ENCODE results near the gene MSL1.

Gene MSL1

DNA sequence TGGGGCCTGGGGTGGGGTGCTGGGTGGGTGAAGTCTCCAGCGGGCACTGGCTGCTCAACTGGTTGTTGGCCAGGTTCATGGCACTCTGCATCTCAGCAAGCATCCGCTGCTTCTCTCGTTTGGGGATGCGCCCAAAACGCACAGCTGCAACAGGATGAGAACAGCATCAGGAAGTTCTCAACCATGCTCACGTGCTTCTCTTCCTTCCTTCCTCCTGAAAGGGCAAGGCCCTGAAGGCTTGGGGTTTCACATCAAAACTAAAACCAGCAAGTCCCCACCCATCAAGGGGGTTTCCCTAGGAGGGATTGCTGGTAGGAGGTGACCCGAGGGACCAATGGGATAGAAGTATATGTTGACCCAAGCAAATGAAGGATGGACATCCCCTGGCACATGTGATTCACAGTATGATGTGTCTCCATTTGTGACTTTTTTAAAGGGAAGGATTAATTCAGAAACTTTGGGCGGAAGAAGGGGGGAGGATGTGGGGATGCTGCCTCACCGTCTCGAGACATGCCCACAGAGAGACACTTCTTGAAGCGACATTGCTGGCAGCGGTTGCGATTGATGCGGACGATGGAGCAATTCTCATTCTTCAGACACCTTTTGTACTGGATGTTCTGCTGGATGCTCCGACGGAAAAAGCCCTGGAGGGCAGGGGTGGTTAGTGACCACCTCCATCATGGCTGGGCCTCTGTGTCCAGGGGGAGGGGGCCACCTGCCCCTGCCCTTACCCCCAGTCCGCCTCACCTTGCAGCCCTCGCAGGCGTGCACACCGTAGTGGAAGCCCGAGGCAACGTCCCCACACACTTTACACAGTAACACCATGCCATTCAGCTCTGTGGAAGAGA is 25.6 kb upstream of the MSL1 start:
- DNase-seq (ENCODE audit: low spot score) = peak; percentile 95
- in situ Hi-C loops (cut with MboI; ENCODE audit: low pct_unique_long_range_greater_than_20kb, low sequenced_read_pairs, unreplicated experiment) = no loop called here
- no peak for TF ChIP-seq CTCF (IDR thresholded peaks at IDR 0.05; ENCODE audit: extremely low read depth, insufficient read depth, missing control alignments)

GRCh38 chr17:40097087-40097486 is 24.7 kb upstream of the MSL1 start:
- DNase-seq (ENCODE audit: low spot score) = no peak
- TF ChIP-seq CTCF (IDR thresholded peaks at IDR 0.05; ENCODE audit: extremely low read depth, insufficient read depth, missing control alignments) = no peak
- in situ Hi-C loops (cut with MboI; ENCODE audit: low pct_unique_long_range_greater_than_20kb, low sequenced_read_pairs, unreplicated experiment) = no loop called here

GRCh38 chr17:40097931-40098845 is 23.6 kb upstream of the MSL1 start:
- DNase-seq (ENCODE audit: low spot score) = no peak
- in situ Hi-C loops (cut with MboI; ENCODE audit: low pct_unique_long_range_greater_than_20kb, low sequenced_read_pairs, unreplicated experiment) = no loop called here
- no peak for TF ChIP-seq CTCF (IDR thresholded peaks at IDR 0.05; ENCODE audit: extremely low read depth, insufficient read depth, missing control alignments)

DNA sequence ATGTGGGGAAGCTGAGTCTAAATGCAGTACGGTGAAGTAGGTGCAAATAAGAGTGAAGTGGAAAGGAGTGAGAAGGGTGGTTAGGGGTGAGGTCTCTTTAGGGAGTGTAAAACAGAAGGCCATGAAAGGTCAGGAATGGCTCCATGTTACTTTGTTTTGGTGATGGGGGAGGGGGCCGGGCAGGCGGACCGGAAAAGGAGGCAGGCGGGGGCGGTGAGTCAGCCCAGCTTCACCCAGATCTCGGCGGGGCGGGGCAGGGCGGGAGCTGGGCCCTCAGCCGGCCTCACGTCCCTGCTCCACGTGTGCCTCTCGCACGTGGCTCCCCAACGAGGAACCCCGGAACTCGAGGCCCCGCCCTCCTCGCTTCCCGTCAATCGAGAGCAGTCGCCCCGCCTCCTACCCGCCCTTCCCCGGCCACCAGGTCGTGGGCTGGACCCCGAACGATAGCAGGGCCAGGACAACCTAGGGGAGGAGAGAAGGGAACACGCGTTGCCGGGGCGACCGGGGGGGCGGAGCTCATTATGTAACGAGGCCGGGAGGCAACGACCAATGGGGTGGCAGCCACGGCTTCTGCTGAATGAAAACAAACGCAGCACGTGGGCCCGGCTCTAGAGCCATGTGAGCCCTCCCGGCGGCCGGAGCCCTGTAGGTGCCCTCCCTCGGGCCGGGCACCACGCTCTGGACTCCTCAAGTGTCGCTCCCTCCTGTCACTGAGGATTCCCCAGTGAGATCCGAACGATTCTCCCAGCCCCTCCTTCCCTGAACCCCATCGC is 22.7 kb upstream of the MSL1 start:
- in situ Hi-C loops (cut with MboI; ENCODE audit: low pct_unique_long_range_greater_than_20kb, low sequenced_read_pairs, unreplicated experiment) = no loop called here
- DNase-seq (ENCODE audit: low spot score) = peak; percentile 92
- TF ChIP-seq CTCF (IDR thresholded peaks at IDR 0.05; ENCODE audit: extremely low read depth, insufficient read depth, missing control alignments) = no peak

- in situ Hi-C loops (cut with MboI; ENCODE audit: low pct_unique_long_range_greater_than_20kb, low sequenced_read_pairs, unreplicated experiment) = no loop called here
- TF ChIP-seq CTCF (IDR thresholded peaks at IDR 0.05; ENCODE audit: extremely low read depth, insufficient read depth, missing control alignments) = no peak
- DNase-seq (ENCODE audit: low spot score) = no peak
Observed at GRCh38 chr17:40099619-40100418, 22.0 kb upstream of the MSL1 start.

DNA sequence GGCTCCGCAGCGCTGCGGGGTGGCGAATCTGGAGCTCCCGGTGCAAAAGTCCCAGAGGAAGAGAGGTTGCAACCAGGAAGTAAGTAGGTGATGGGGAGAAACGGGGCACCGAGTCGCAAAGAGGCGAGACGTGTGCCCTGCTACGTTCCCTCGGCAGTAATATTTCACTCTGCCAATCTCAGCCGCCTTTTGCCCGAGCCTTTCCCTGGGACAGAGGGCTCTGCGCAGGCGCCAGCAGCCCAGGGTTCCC is 21.4 kb upstream of the MSL1 start, which contains the start of gene NR1D1:
Gene NR1D1, minus strand, starts transcription at position 171 of the 250 bp plus-strand sequence. CDS start 495 bp downstream, outside the sequence.
- in situ Hi-C loops (cut with MboI; ENCODE audit: low pct_unique_long_range_greater_than_20kb, low sequenced_read_pairs, unreplicated experiment) = no loop called here
- no peak for TF ChIP-seq CTCF (IDR thresholded peaks at IDR 0.05; ENCODE audit: extremely low read depth, insufficient read depth, missing control alignments)
- no peak for DNase-seq (ENCODE audit: low spot score)
